Measurements from ENCODE around the gene CNOT8.

- TF ChIP-seq IRF1 (CRISPR knock-in tag; IDR thresholded peaks at IDR 0.05; ENCODE audit: borderline replicate concordance) (no peak), DPF2 (IDR thresholded peaks at IDR 0.05) (no peak), KAT2B (IDR thresholded peaks at IDR 0.05; ENCODE audit: low read depth, low read length) (no peak), HCFC1 (IDR thresholded peaks at IDR 0.05; ENCODE audit: low read depth, low read length) (no peak), SMARCA5 (IDR thresholded peaks at IDR 0.05) (no peak), ZEB2 (IDR thresholded peaks at IDR 0.05) (no peak), NCOA1 (IDR thresholded peaks at IDR 0.05; ENCODE audit: low read depth) (no peak), NRF1 (conservative IDR thresholded peaks at IDR 0.05 in 1 of 2, IDR thresholded peaks at IDR 0.05 in 1 of 2) (no peak), ETV6 (IDR thresholded peaks at IDR 0.05; ENCODE audit: borderline replicate concordance in 1 of 2, low read depth in 2 of 2, low read length in 1 of 2) (no peak), ETV6 (CRISPR knock-in tag; IDR thresholded peaks at IDR 0.05; ENCODE audit: borderline replicate concordance) (no peak), MAX (CRISPR knock-in tag; IDR thresholded peaks at IDR 0.05) (no peak), BRCA1 (IDR thresholded peaks at IDR 0.05) (no peak), BRCA1 (CRISPR knock-in tag; IDR thresholded peaks at IDR 0.05) (no peak)
These were observed 43.5 kb downstream of the CNOT8 start for GRCh38 chr5:154901913-154902312.
